ENCODE results near the gene CD200.

The CD200 gene

GRCh38 chr3:112333002-112333380 lies at the start of gene CD200:
CD200 (plus strand) TSS chr3:112333156; CDS start chr3:112333213, 57 bp downstream.
- peak; percentile 84 for DNase-seq (ENCODE audit: low read depth, low spot score)

- DNase-seq (ENCODE audit: low read depth, low spot score) = no peak
Measured at GRCh38 chr3:112289011-112289410, 43.9 kb upstream of the CD200 start.

- peak; percentile 80 for DNase-seq (ENCODE audit: low read depth, low spot score)
Measured at GRCh38 chr3:112293368-112294321, 39.3 kb upstream of the CD200 start, which contains the start of gene SLC9C1. SLC9C1 (minus strand) TSS chr3:112294216; CDS start chr3:112286791, 7,425 bp downstream.

GRCh38 chr3:112297714-112298113 lies 35.2 kb upstream of the CD200 start:
- no peak for DNase-seq (ENCODE audit: low read depth, low spot score)

- DNase-seq (ENCODE audit: low read depth, low spot score) = no peak
Measured at GRCh38 chr3:112298781-112299180, 34.2 kb upstream of the CD200 start.

- no peak for DNase-seq (ENCODE audit: low read depth, low spot score)
Measured at GRCh38 chr3:112302150-112302830, 30.7 kb upstream of the CD200 start.

GRCh38 chr3:112302881-112303763 lies 29.8 kb upstream of the CD200 start:
- peak; percentile 61 for DNase-seq (ENCODE audit: low read depth, low spot score)

GRCh38 chr3:112303764-112304325 lies 29.1 kb upstream of the CD200 start:
- peak; percentile 65 for DNase-seq (ENCODE audit: low read depth, low spot score)

- no peak for DNase-seq (ENCODE audit: low read depth, low spot score)
Measured at GRCh38 chr3:112304611-112305010, 28.3 kb upstream of the CD200 start.

- no peak for DNase-seq (ENCODE audit: low read depth, low spot score)
Measured at GRCh38 chr3:112306825-112307224, 26.1 kb upstream of the CD200 start.

- no peak for DNase-seq (ENCODE audit: low read depth, low spot score)
Measured at GRCh38 chr3:112307557-112307956, 25.4 kb upstream of the CD200 start.

- peak; percentile 32 for DNase-seq (ENCODE audit: low read depth, low spot score)
Measured at GRCh38 chr3:112308151-112308911, 24.6 kb upstream of the CD200 start.

GRCh38 chr3:112314649-112315048 lies 18.3 kb upstream of the CD200 start:
- no peak for DNase-seq (ENCODE audit: low read depth, low spot score)

- DNase-seq (ENCODE audit: low read depth, low spot score) = no peak
Measured at GRCh38 chr3:112315791-112316190, 17.2 kb upstream of the CD200 start.

GRCh38 chr3:112319516-112320276 lies 13.3 kb upstream of the CD200 start:
- DNase-seq (ENCODE audit: low read depth, low spot score) = no peak

- DNase-seq (ENCODE audit: low read depth, low spot score) = no peak
Measured at GRCh38 chr3:112320691-112321090, 12.3 kb upstream of the CD200 start.

GRCh38 chr3:112321867-112322652 lies 10.9 kb upstream of the CD200 start:
- DNase-seq (ENCODE audit: low read depth, low spot score) = no peak

- peak; percentile 75 for DNase-seq (ENCODE audit: low read depth, low spot score)
Measured at GRCh38 chr3:112327371-112327951, 5.5 kb upstream of the CD200 start.

- DNase-seq (ENCODE audit: low read depth, low spot score) = no peak
Measured at GRCh38 chr3:112331851-112332250, 1.1 kb upstream of the CD200 start.
